Measurements from ENCODE around the gene SIRT5.

DNA sequence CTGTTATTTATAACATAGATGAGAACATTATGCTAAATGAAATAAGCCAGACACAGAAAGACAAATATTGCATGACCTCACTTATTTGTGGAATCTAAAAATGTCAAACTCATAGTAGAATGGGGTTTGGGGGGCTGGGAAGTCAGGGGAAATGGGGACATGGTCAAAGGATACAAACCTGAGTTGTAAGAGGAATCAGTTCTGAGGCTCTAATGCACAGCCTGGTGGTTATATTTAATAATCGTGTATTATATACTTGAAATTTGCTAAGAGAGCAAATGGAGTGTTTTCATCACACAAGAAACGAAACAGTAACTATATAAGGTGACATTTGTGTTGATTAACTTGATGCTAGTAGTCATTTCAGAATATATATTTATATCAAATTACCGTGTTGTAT, 46.2 kb upstream of the SIRT5 start:
- TF ChIP-seq CTCF (IDR thresholded peaks at IDR 0.05) = no peak
- no peak for TF ChIP-seq POLR2AphosphoS5 (IDR thresholded peaks at IDR 0.05)
- TF ChIP-seq POLR2A (IDR thresholded peaks at IDR 0.05) = no peak
